Measurements from ENCODE around the gene SNED1.
"Not testable (repeated sequence)": the region's sequence is repeated elsewhere in the genome, so short reads cannot be mapped to it uniquely, and the experiment has no call there.

The SNED1 gene

DNA sequence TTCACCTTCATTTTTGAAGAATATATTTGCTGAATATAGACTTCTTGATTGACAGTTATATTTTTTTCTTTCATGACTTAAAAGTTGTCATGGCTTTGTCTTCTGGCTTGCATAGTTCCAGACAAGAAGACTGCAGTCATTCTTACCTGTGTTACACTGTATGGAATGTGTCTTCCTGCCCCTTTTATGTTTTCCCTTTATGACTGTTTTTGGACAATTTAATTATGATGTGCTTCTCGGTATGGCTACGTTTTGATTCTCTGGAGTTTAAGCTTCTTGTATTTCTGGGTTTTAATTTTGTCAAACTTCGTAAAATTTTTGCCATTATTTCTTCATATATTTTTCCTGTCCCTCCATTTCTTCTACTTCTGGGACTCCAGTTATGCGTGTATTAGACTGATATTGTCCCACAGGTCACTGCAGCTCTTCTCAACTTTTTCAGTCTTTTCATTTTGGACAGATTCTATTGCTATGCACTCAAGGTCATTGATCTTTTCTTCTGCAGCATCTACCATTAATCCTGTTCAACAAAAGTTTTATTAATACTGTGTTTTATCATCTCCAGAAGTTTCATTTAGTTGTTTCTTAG lies 86.5 kb downstream of the SNED1 start:
- DNase-seq (ENCODE audit: low spot score) = no peak

DNA sequence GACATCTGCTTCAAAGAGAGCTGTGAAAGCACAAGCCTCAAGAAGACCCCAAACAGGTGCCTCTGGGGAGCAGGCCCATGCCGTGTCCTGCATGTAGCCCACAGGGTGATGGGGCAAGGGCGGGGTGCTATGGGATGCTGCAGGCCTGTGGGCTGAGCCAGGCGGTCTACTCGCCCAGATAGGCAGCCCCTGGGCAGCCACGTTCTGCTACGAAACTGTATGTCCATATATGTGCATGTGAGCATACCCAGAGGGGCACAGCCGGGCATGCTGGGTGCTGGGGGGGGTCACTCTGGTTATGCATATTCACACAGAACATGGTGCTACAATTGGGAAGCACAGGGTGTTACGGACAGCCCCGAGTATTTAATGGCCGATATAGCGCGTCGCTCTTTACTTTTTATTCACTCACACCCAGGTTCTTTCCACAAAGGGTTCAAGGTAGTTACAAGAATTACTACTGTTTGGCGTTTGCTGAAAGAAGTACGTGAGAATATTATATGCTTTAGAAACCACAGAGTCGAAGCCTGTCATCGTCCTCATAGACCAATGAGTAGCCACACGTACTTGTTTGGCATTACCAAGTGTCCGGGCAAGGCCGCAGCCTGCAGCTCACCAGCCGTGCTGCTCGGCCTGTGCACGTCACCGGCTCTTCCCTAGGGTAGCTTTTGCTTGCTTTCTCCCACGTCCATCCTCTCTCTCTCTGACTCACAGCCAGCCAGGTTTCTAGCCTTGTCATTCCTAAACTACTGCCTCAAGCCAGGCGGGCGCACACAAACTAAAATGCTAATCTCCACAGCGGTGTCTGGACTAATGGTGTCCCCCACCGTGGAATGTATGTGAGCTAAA lies 89.2 kb downstream of the SNED1 start:
- no peak for DNase-seq (ENCODE audit: low spot score)

DNA sequence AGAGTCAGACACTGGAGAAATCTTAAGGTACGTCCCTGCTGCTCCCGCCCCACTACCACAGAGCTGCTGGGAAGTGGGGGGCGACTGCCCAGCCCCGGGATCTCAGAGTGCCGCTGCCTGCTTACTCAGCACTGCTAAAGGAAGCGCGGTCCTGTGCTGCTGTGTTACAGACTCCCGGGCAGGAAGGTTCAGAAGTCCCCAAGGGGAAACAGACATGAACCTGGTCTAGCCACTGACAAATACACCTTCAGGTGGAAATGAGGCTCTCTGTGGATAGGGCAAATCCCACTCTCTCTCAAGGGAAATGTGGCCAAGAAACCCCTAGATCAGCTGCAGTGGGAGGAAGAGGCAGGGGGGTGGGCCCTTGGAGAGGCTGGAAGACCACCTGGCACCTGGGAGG lies 90.0 kb downstream of the SNED1 start:
- DNase-seq (ENCODE audit: low spot score) = no peak

DNA sequence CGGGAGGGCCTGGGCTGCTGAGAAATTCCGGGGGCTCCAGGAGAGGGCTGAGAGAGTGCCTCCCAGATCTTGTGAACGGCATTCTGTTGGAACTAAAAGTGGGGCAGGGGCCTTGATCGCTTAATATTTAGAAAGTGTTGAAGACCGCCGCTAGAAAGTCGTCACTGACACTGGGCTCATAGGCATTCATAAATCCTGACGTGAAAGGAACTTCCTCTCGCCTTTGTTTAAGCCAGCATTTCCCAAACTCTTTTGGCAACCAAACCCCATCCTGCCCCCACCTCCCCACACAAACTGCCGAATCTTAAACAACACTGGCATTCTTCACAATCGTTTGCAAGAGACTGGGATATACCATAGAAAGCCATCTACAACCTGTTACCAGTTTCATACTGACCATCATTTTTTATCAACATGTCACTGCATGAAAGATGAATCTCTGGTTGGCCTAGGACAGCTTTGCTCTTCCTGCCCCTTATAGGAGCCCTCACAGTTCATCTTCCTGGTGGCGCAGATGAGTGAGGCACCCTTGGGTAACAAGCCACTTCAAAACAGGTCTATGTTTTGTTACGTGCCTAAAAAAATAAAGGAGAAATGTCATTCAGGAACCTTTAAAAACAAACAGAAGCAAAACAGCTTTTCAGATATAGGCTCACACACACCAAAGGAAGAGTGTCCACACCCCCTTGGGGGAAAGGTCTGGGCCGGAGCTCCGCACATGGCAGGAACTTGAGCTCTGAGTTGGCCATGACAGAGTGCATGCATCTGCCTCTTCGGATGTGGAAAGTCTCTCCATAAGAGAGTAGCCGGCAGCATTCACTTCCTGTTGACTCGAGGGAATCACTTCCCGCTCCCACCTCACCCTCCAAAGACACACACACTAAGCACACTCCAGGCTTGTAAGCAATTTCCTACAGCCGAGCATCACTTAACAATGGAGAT lies 90.6 kb downstream of the SNED1 start:
- no peak for DNase-seq (ENCODE audit: low spot score)

DNA sequence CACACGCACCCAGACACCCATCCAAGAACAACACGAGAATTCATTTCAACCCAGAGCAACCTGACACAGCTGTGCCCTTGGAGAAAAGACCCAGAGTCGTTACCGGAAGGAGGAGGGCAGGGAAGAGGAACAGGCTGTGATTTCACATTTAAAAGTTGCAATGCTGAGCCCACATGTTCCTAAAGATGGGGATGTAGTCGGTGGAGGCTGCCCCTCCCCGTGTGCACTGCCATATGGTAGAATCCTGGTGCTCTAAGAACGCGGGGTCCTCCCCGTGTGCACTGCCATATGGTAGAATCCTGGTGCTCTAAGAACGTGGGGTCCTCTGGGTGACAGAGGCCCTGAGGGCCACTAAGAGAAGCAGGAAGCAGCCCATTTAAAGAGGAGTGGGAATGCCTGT lies 92.8 kb downstream of the SNED1 start:
- DNase-seq (ENCODE audit: low spot score) = no peak

DNA sequence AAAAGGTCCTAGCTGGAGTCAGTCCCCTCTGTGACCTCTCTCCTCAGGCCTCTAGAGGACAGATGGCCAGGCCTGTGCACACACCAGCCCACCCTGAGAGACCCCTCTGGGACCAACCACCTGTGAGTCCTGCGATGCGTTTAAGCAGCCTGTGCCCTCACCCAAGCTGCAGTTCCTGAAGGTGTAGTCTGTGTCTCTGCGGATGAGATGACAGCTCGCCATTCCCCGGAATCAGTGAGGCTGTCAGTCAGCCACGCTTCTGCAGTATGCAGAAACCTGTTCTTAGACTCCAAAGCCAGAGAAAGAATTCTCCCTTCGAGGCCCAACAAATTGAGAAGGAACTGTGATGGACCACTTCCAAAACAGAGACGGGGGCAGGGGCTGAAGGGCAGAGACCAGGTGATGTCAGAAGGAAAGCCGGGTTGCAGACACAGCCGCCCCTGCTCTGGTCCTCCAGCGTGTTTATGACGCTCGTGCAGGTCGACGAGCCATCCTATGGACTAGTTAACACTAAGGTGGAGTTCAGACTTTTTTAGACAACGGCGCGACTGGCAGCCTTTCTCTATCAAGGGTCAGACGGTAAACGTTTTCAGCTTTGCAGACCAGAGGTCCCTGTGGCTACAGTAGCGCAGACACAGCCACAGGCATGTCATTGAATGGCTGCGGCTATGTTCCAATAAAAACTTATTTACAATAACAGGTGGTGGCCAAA lies 93.5 kb downstream of the SNED1 start:
- DNase-seq (ENCODE audit: low spot score) = no peak

DNA sequence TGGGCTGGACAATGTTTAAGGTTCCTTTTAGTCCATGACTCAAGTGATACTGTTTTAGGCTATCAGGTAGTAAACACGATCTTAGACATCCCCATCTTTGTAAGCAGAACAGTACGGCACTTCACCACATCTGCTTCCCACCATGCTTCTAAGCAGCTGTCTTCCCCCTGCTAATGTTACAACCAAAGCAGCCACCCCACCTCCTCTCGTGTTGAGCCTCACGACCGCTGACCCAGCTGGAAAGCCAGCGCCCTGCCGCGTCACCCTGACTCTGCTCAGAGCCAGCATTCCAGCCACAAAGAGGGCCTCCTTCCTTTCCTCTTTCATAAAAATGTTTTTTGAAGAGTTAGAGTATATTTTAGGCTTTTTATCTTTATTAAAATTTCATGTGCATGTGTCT lies 94.3 kb downstream of the SNED1 start:
- no peak for DNase-seq (ENCODE audit: low spot score)

DNA sequence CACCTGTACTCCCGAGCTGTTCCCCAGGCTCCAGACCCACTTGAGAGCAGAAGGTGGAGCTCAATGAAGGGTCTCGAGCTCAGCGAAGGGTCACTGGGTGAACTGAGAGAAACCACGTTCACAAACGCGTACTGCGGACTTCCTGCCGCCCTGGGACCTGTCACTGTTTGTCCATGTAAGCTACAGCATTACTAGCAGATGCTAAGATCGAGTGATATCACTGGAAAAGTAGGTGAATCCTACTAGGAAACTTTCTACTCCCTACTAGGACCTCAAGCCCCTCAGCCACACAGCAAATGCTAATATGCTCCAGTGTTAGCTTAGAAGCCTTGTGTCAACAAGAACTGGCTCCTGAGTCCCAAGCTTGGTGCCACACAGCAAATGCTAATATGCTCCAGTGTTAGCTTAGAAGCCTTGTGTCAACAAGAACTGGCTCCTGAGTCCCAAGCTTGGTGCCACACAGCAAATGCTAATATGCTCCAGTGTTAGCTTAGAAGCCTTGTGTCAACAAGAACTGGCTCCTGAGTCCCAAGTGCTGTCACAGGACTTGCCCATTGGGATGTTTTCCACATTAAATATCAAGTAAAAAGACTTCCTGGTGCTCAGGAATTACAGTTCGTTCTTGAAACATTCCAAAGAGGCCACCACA lies 94.8 kb downstream of the SNED1 start:
- not testable (repeated sequence) for DNase-seq (ENCODE audit: low spot score)

DNA sequence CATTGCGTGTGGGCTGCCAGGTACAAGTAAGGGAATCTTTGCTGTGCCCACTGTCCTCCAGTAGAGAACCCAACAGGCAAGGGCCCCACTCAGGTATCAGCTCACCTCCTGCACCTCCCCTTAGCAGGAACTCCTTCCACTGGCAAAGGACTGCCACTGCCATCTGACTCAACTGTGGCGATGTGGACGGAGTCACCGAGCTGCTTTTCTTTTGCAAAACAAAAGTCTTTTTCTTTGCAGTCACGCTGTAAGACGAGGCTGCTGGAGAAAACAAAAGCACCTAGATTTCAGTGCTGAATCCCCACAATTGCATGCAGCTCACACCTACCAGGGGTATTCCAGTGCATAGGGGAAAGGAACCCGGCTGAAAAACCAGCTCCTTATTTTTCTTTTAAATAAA lies 95.8 kb downstream of the SNED1 start:
- no peak for DNase-seq (ENCODE audit: low spot score)

DNA sequence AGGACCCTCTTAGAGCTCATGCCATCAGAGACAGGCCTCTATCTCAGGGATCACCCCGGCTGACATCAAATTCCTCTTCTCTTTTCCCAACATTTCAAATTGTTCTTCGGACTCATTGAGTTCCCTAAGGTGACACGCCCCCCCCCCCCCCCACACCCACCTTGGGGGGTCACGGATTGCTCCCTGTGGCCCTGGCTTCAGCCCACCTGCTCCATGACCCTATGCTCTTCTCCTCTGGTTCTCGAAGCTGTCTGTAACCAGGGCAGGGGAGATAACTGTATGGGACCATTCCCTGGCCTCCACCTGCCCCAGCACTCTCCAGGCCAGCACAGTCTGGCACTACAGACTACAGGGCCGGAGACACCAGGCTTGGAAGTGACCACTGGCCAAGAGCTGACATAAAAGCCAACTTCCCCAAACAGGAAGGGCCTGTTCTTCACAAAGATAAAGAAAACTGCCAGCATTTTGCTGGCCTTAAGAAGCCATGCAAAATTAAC lies 96.6 kb downstream of the SNED1 start:
- DNase-seq (ENCODE audit: low spot score) = no peak

DNA sequence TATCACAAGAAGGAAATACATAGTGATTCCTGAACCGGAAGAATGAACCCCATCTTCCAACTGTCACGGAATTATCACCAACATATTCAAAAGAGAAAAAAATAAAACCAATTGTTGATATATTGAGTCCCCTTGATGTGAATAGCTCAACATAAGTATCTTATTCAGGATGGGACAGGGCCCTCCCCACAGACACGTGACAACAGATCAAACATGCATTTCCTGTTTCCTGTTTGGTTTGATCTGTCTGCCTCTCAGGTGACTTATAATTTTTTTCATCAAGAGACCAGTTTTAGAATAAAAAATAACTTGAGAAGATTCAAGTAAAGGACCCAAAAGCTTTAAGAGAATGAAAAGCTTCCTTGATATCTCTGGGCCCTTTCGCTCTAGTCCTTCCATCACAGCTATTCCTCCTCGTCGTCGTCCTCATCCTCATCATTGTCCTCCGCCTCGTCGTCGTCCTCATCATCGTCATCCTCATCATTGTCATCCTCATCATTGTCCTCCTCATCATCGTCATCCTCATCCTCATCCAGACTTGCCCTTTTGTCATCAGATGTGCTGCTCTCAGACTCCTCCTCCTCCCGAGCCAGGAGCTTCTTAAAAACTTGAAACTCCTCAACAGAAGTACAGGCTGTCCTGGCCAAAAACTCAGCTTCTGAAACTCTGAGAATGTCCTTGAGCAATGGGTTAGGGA lies 97.3 kb downstream of the SNED1 start:
- DNase-seq (ENCODE audit: low spot score) = no peak

DNA sequence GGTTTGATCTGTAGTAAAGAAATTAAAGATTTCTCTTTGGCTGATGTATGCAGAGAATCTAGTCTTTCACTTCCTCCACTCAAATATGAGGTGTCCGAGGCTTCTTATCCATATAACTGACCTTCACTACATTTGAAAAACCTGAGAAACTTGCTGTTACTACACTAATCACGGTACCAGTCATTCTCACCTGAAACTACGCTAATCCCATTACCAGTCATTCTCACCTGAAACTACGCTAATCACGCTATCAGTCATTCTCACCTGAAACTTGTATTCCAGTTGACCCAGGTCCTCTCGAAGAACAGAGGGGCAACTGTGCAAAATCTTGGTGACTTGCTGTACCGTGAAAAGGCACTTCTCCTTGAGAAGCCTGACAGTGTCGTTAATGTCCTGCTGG lies 98.6 kb downstream of the SNED1 start:
- DNase-seq (ENCODE audit: low spot score) = no peak

DNA sequence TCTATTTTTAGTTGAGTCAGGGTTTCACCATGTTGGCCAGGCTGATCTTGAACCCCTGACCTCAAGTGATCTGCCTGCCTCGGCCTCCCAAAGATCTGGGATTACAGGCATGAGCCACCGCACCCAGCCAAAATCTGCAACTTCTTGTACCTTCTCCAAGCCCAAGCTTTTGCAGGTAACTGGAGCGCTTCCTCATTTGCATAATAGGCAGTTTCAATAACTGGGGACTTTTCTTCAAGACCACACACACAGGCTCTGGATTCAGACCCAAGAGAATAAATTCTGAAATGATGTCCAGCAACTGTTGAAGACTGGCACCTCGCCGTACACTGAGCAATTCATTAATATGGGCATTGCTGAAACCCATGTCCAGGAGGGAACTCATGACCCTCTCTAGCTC lies 100.8 kb downstream of the SNED1 start:
- no peak for DNase-seq (ENCODE audit: low spot score)

DNA sequence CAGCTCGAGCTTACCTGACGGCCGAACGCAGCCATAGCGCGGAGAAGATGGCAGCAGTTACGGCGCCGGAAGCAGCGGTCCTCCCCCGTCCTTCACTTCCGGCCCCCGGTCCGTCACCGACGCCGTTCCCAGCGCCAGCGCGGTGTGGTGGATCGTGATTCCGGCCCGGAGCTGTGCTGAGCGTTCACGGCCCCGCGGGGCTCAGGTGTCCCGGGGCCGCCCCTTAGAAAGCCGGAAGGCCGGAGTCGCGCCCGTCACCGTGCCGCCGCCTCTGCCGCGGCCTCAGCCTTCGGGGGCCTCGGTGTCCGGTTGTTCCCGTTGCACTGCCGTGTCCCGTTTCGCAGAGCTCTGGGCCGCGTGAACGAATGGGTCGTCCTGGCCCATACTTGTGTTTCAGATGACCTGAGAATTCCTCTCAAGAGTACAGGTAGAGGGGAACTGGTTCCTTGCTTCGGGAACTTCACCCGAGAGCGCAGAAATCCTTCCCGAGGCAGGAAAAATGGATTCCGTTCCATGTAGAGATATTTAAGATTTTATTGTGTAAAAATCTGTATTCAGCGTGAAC lies 103.9 kb downstream of the SNED1 start, which contains the start of gene MTERF4:
TSS of gene MTERF4 (minus strand) at position 49 of the 565 bp plus-strand sequence. CDS start at position 35, 14 bp downstream.
- peak; percentile 90 for DNase-seq (ENCODE audit: low spot score)

DNA sequence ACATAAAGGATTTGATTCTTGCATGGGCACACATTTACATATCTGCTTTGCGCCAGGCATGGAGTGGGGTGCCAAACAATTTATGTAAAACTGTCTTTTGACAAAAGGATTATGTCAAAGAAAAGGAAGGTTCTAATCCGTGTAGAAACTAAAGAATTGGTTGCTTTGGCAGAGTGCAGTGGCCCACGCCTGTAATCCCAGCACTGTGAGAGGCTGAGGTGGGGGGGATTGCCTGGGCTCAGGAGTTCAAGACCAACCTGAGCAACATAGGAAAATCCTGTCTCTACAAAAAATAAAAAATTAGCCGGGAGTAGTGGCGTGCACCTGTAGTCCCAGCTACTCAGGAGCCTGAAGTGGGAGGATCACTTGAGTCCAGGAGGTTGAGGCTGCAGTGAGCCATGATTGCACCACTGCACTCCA lies 104.8 kb downstream of the SNED1 start:
- no peak for DNase-seq (ENCODE audit: low spot score)

DNA sequence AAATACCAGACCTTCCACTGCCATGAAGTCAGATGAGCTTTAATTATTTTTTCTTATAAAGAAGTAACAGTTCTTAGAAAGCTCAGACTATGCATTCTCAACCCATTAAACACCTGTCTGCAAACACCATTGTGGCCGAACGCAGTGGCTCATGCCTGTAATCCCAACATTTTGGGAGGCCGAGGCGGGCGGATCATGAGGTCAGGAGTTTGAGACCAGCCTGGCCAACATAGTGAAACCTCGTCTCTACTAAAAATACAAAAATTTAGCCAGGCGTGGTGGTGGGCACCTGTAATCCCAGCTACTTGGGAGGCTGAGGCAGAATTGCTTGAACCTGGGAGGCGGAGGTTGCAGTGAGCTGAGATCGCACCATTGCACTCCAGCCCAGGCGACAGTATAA lies 106.2 kb downstream of the SNED1 start:
- not testable (repeated sequence) for DNase-seq (ENCODE audit: low spot score)

DNA sequence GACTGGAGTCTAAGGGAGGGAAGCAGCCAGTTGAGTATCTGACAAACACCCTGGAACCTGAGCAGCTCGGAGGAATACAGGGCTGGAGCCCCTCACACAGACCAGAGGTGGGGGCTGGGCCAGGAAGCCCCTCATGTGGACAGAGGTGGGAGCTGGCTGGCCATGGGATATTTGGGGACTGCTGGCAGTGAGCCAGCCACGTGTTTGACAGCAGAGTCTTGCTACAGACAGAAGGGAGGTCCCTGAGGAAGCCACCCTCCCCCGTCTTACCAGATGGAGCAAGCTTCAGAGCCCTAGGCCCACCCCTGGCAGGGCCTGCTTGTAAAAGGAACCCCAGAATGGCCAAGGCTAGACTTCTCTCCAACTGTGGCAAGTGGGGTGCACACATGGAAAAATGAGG lies 107.2 kb downstream of the SNED1 start:
- no peak for DNase-seq (ENCODE audit: low spot score)

DNA sequence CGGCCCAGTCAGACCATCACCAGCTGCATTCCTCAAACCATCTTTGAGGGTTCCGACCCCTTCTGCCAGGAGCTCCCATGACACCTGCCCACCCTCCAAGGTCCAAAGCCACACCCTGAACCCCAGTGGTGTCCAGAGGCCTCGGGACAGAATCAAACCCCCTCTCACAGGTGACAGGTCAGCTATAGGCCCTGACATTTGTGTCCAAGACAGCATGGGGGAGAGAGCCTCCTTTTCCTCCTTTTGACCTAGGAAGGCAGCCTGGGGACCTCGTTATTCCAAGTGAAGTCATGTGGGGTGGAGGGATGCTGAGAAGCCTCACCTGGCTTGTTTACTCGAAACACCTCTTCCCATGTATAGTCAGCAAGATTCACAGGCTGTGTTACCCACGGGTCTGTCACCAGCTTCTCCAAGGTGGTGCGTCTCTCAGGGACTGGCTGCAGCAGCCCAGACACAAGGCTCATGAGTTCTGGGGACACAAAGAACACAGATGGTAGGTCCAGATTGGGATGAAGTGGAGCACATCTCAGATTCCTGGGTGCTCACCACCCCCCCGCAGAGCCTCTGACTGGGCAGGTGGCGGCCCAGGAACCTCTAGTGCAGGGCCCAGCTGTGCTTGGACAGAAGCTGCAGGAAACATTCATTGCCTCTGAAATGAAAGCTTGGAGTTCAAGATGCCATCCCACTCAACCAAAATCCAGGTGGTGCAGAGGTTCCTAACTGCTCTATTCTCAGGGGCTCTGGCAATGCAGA lies 108.8 kb downstream of the SNED1 start:
- DNase-seq (ENCODE audit: low spot score) = no peak

Data from hepatic stellate cell (primary cell).